Activated T-helper 9 cell treated with anti-CD3 and anti-CD28 coated beads, Interleukin-2, amount 50 U/mL, for 16 hours (primary cell): ENCODE results near the gene ACADSB.

ENCODE experiments used
- DNase-seq: peaks from one replicate; pipeline ENCODE4 v3.0.0-alpha.2; 2020; ENCODE audit warnings: low read depth

The ACADSB gene

GRCh38 chr10:123004298-123004697, 4.5 kb upstream of the ACADSB start:
- DNase-seq = no peak

GRCh38 chr10:123007558-123008354, 1.1 kb upstream of the ACADSB start:
- no peak for DNase-seq

- DNase-seq = peak; percentile 3
These were observed 457 bp downstream of the ACADSB start for GRCh38 chr10:123009105-123009820.

GRCh38 chr10:123011987-123012386, 3.2 kb downstream of the ACADSB start:
- DNase-seq = no peak

GRCh38 chr10:123013456-123014419, 4.9 kb downstream of the ACADSB start:
- no peak for DNase-seq

- DNase-seq = no peak
These were observed 6.0 kb downstream of the ACADSB start for GRCh38 chr10:123014772-123015171.

GRCh38 chr10:123016228-123016627, 7.4 kb downstream of the ACADSB start:
- DNase-seq = no peak

GRCh38 chr10:123017421-123018165, 8.8 kb downstream of the ACADSB start:
- DNase-seq = no peak

- DNase-seq = no peak
These were observed 9.7 kb downstream of the ACADSB start for GRCh38 chr10:123018531-123018930.

GRCh38 chr10:123019264-123019663, 10.5 kb downstream of the ACADSB start:
- DNase-seq = no peak

GRCh38 chr10:123019941-123020703, 11.3 kb downstream of the ACADSB start:
- DNase-seq = no peak

- no peak for DNase-seq
These were observed 12.7 kb downstream of the ACADSB start for GRCh38 chr10:123021517-123021916.

GRCh38 chr10:123024540-123024939, 15.7 kb downstream of the ACADSB start:
- DNase-seq = no peak

GRCh38 chr10:123026302-123026701, 17.5 kb downstream of the ACADSB start:
- no peak for DNase-seq

- DNase-seq = no peak
These were observed 19.1 kb downstream of the ACADSB start for GRCh38 chr10:123027861-123028260.

GRCh38 chr10:123031124-123031523, 22.3 kb downstream of the ACADSB start:
- DNase-seq = no peak

GRCh38 chr10:123034332-123034731, 25.5 kb downstream of the ACADSB start:
- no peak for DNase-seq

GRCh38 chr10:123035467-123036086, 26.8 kb downstream of the ACADSB start:
- DNase-seq = no peak

- DNase-seq = no peak
These were observed 30.2 kb downstream of the ACADSB start for GRCh38 chr10:123038782-123039631.

GRCh38 chr10:123039632-123039930, 30.8 kb downstream of the ACADSB start:
- no peak for DNase-seq
